Measurements from ENCODE around the gene MAD1L1. TPM values are rescaled to one million over a fixed set of nuclear protein-coding genes. Genes with fewer than 3 reads are reported as not detected.

Gene MAD1L1
- total and polyA plus RNA-seq, 2 donors (not counting 3 experiments of a cell fraction or from before 2014, with no cell fraction given), result 34.1 to 42.3 TPM

DNA sequence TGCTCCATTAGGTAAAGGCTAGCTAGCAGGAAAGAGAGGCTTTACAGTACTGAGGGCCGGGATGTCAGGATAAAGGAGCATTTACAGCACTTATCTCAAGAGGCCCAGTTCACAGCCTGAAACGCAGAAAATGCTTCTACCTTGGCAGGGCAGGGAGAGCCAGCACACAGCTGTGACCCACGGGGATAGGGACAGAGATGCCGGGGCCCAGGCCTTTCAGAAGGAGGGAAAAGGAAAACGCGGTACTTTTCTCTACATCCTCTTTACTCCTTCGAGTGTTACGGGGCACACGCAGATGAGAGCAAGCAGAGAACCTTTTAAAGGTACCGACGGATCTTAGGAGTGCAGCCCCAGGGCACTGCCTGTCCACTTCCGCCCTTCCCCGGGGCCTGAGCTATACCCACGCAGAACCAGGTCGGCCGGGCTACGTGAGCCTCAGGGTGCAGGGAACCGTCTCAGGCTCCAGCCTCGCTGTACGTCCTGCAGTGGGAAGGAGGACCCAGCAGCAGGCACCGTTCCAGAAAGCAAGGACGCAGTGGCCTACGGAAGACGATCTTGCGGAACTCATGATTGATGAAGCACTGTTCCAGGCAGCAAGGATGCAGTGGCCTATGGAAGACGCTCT is 330.4 kb downstream of the MAD1L1 start:
- Histone ChIP-seq H3K27ac (ENCODE audit: insufficient read depth, low read depth, low read length) (no peak overlapping the region), H2AFZ (ENCODE audit: low read depth, low read length) (no peak overlapping the region), H3K4me3 (replicated peaks in 1 of 3; ENCODE audit: insufficient read depth in 1 of 3, low read depth in 1 of 3, low read length in 3 of 3) (no peak overlapping the region), H3K9me3 (replicated peaks; ENCODE audit: control insufficient read depth, insufficient read depth, low read length) (no peaks in the 10 kb centered on the region), H3K4me1 (ENCODE audit: control insufficient read depth, extremely low read depth, insufficient read depth, low read length) (no peaks in the 10 kb centered on the region), H3K4me2 (ENCODE audit: insufficient read depth, low read length) (no peak overlapping the region), H3K9ac (replicated peaks; ENCODE audit: extremely low read depth, insufficient read depth, low read length) (no peak overlapping the region), H3K9me1 (replicated peaks; ENCODE audit: control insufficient read depth, extremely low read depth, insufficient read depth, low read length) (no peaks in the 10 kb centered on the region), H4K20me1 (replicated peaks; ENCODE audit: control insufficient read depth, extremely low read depth, insufficient read depth, low read length) (no peaks in the 10 kb centered on the region), H3K27me3 (ENCODE audit: control insufficient read depth in 2 of 2, insufficient read depth in 2 of 2, low read length in 2 of 2) (no peaks in the 10 kb centered on the region), H3K79me2 (ENCODE audit: control insufficient read depth, insufficient read depth, low read length) (no peaks in the 10 kb centered on the region), H3K36me3 (ENCODE audit: control insufficient read depth in 2 of 2, extremely low read depth in 1 of 2, insufficient read depth in 2 of 2, low read length in 2 of 2) (no peaks in the 10 kb centered on the region)
- DNase-seq (ENCODE audit: low read depth, low spot score), result no peak
- CTCF ChIA-PET, result no interaction called here
- TF ChIP-seq GATA2 (IDR thresholded peaks at IDR 0.05; ENCODE audit: insufficient read depth, insufficient read length, low read depth, low read length) (no peak), EZH2 (IDR thresholded peaks at IDR 0.05; ENCODE audit: borderline replicate concordance, low read depth, low read length, severe bottlenecking) (no peak), POLR2AphosphoS5 (IDR thresholded peaks at IDR 0.05; ENCODE audit: insufficient read depth, low read depth, low read length) (no peak)
- no TSS peak for BruUV-seq (replicated peaks)
- POLR2A ChIA-PET, result no interaction called here
- FAIRE-seq, result no peak
- dilution Hi-C loops (cut with MboI; ENCODE audit: extremely low pct_ligation_motif_present, low sequenced_read_pairs), result no loop called here
- intact Hi-C loops (cut with micrococcal nuclease), result no loop called here

DNA sequence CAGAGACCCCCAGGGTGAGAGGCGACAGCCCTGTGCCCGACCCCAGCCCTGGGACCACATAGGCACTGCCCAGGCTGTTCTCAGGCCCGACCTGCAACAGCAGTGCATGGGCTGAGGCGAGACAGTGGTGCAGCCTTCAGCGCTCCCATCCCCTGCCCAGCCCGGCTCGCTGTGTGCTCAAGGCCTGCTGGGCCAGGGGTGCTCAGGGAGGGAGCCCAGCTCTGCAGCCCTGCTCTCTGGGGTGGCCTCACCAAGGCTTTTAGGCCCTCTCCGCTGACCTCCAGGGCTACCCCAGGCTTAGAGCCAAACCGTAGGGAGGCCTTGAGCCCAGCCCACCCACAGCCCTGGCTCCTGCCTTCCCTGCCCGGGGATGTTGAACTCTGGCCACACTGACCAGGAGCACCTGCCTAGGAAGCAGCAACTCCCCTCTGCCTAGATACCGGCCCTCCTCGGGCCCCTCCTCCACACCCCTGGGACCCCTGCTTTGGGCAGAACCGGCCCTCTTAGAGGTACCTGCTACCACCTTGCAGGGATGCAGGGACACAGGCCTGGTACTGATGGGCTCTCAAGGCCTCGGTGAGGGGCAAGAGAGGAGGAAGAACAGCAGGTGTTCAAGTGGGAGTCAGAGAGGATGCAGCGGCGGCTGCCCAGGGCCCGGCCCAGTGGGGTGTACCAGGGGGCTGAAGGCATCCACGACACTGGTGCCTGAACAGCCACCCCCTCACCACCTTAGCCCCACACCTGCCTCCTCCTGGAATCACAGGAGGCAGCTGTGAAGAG is 331.1 kb downstream of the MAD1L1 start:
- intact Hi-C loops (cut with micrococcal nuclease) (no loop called here), dilution Hi-C loops (cut with MboI; ENCODE audit: extremely low pct_ligation_motif_present, low sequenced_read_pairs) (no loop called here)
- POLR2A ChIA-PET, result no interaction called here
- CTCF ChIA-PET, result no interaction called here
- H2AFZ ChIP-seq (ENCODE audit: low read depth, low read length), result no peak overlapping the region
- no peaks in the 10 kb centered on the region for H3K9me1 ChIP-seq (replicated peaks; ENCODE audit: control insufficient read depth, extremely low read depth, insufficient read depth, low read length)
- H3K4me3 ChIP-seq (replicated peaks in 1 of 3; ENCODE audit: insufficient read depth in 1 of 3, low read depth in 1 of 3, low read length in 3 of 3), result no peak overlapping the region
- H3K9ac ChIP-seq (replicated peaks; ENCODE audit: extremely low read depth, insufficient read depth, low read length), result no peak overlapping the region
- no peaks in the 10 kb centered on the region for H3K9me3 ChIP-seq (replicated peaks; ENCODE audit: control insufficient read depth, insufficient read depth, low read length)
- H3K27me3 ChIP-seq (ENCODE audit: control insufficient read depth in 2 of 2, insufficient read depth in 2 of 2, low read length in 2 of 2), result no peaks in the 10 kb centered on the region
- H3K27ac ChIP-seq (ENCODE audit: insufficient read depth, low read depth, low read length), result no peak overlapping the region
- H3K79me2 ChIP-seq (ENCODE audit: control insufficient read depth, insufficient read depth, low read length), result no peaks in the 10 kb centered on the region
- DNase-seq (ENCODE audit: low read depth, low spot score), result no peak
- no peaks in the 10 kb centered on the region for H4K20me1 ChIP-seq (replicated peaks; ENCODE audit: control insufficient read depth, extremely low read depth, insufficient read depth, low read length)
- H3K4me2 ChIP-seq (ENCODE audit: insufficient read depth, low read length), result no peak overlapping the region
- no peaks in the 10 kb centered on the region for H3K36me3 ChIP-seq (ENCODE audit: control insufficient read depth in 2 of 2, extremely low read depth in 1 of 2, insufficient read depth in 2 of 2, low read length in 2 of 2)
- FAIRE-seq, result no peak
- TF ChIP-seq MYC (IDR thresholded peaks at IDR 0.05; ENCODE audit: low read depth, low read length), result no peak
- TF ChIP-seq, protein P1, sequence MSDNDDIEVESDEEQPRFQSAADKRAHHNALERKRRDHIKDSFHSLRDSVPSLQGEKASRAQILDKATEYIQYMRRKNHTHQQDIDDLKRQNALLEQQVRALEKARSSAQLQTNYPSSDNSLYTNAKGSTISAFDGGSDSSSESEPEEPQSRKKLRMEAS (IDR thresholded peaks at IDR 0.05; ENCODE audit: insufficient read depth, insufficient read length), result no peak
- no peak for TF ChIP-seq GATA2 (IDR thresholded peaks at IDR 0.05; ENCODE audit: insufficient read depth, insufficient read length, low read depth, low read length)
- TF ChIP-seq POLR2A (IDR thresholded peaks at IDR 0.05; ENCODE audit: low read depth, low read length), result no peak
- BruUV-seq (replicated peaks), result no TSS peak
- H3K4me1 ChIP-seq (ENCODE audit: control insufficient read depth, extremely low read depth, insufficient read depth, low read length), result no peaks in the 10 kb centered on the region
